ENCODE results near the gene KDM4E. TPM values are rescaled to one million over a fixed set of nuclear protein-coding genes. Genes with fewer than 3 reads are reported as not detected.
A peak's percentile ranks its signal among the peaks of the same experiment; 100 is the strongest.

KDM4E gene
- total RNA-seq, 4 donors from 2014 or later, result not detected

- Histone ChIP-seq H3K9me3 (no peaks in the 10 kb centered on the region), H3K36me3 (no peaks in the 10 kb centered on the region), H3K4me3 (no peak overlapping the region), H3K4me1 (peaks cover 0 to 5% (median 0%) of the 10 kb centered on the region in 4 donors), H3K27me3 (no peaks in the 10 kb centered on the region), H3K27ac (no peak overlapping the region)
- DNase-seq, result no peak
- TF ChIP-seq POLR2A (IDR thresholded peaks at IDR 0.05) (no peak), CTCF (IDR thresholded peaks at IDR 0.05) (no peak)
Observed at GRCh38 chr11:95057959-95058358, 32.9 kb downstream of the KDM4E start.

- Histone ChIP-seq H3K4me3 (no peak overlapping the region), H3K27ac (no peak overlapping the region), H3K9me3 (no peaks in the 10 kb centered on the region), H3K4me1 (peaks cover 0 to 5% (median 0%) of the 10 kb centered on the region in 4 donors), H3K27me3 (no peaks in the 10 kb centered on the region), H3K36me3 (no peaks in the 10 kb centered on the region)
- DNase-seq, result no peak
- TF ChIP-seq CTCF (IDR thresholded peaks at IDR 0.05) (no peak), POLR2A (IDR thresholded peaks at IDR 0.05) (no peak)
Observed at GRCh38 chr11:95058621-95059020, 33.6 kb downstream of the KDM4E start.

GRCh38 chr11:95059046-95059445 lies 34.0 kb downstream of the KDM4E start:
- Histone ChIP-seq H3K4me3 (no peak overlapping the region), H3K27ac (no peak overlapping the region), H3K9me3 (no peaks in the 10 kb centered on the region), H3K4me1 (peaks cover 0 to 2% (median 0%) of the 10 kb centered on the region in 4 donors), H3K36me3 (no peaks in the 10 kb centered on the region), H3K27me3 (no peaks in the 10 kb centered on the region)
- TF ChIP-seq CTCF (IDR thresholded peaks at IDR 0.05) (no peak), POLR2A (IDR thresholded peaks at IDR 0.05) (no peak)
- DNase-seq, result no peak

- Histone ChIP-seq H3K36me3 (no peaks in the 10 kb centered on the region), H3K9me3 (no peaks in the 10 kb centered on the region), H3K27me3 (no peaks in the 10 kb centered on the region), H3K4me1 (peaks cover 0 to 16% (median 6%) of the 10 kb centered on the region in 4 donors), H3K27ac (no peak overlapping the region), H3K4me3 (no peak overlapping the region)
- TF ChIP-seq POLR2A (IDR thresholded peaks at IDR 0.05) (no peak), CTCF (IDR thresholded peaks at IDR 0.05) (no peak)
- DNase-seq, result no peak
Observed at GRCh38 chr11:95065336-95065735, 40.3 kb downstream of the KDM4E start.

- Histone ChIP-seq H3K4me3 (peak within 1 kb of the TSS; percentile 68 to 95 (median 82)), H3K27ac (peak within 1 kb of the TSS; percentile 96 to 99 (median 98)), H3K36me3 (no peaks in the 10 kb centered on the region), H3K27me3 (no peaks in the 10 kb centered on the region), H3K4me1 (peaks cover 0 to 16% (median 6%) of the 10 kb centered on the region in 4 donors), H3K9me3 (no peaks in the 10 kb centered on the region)
- TF ChIP-seq POLR2A (IDR thresholded peaks at IDR 0.05) (no peak), CTCF (IDR thresholded peaks at IDR 0.05) (no peak)
- no peak for DNase-seq
Observed at GRCh38 chr11:95066716-95067038, 41.6 kb downstream of the KDM4E start, which contains the start of gene SRSF8. SRSF8 (plus strand) TSS chr11:95066919; CDS start chr11:95067227, 308 bp downstream.
